Measurements from ENCODE around the gene GPC6. TPM values are rescaled to one million over a fixed set of nuclear protein-coding genes. Genes with fewer than 3 reads are reported as not detected.

The GPC6 gene
- total RNA-seq, 1 donor from 2014 or later = 63.0 TPM

DNA sequence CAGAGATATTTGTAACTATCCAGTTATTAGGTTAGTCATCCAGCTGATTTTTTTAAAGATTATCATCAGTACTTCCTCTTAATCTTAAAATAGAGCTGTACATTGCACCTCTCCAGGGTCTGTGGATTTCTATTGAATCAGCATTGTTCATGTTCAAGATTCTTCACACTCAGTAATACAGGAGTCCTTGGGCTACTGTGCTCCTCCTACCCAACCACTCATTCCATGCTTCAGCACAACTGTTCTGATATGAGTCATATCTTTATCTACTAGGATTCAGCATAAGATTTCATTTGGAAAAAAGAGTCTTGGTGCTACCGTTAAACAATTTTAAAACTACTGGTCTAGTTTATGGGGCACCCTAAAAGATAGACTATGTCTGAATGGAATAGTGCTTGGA, 895.1 kb downstream of the GPC6 start:
- H3K4me2 ChIP-seq (ENCODE audit: low read length) = no peak overlapping the region
- H3K4me1 ChIP-seq (ENCODE audit: insufficient read depth, low read length) = no peaks in the 10 kb centered on the region
- H3K79me2 ChIP-seq (ENCODE audit: insufficient read depth, low read length) = no peaks in the 10 kb centered on the region
- H3K9me3 Mint-ChIP-seq (ENCODE audit: unreplicated experiment) = no peaks in the 10 kb centered on the region
- H3K27me3 Mint-ChIP-seq (ENCODE audit: low read depth, unreplicated experiment) = no peaks in the 10 kb centered on the region
- DNase-seq (ENCODE audit: low read depth) (peak; percentile 90), FAIRE-seq (no peak)
- no peak overlapping the region for H3K4me3 ChIP-seq (ENCODE audit: insufficient read depth, low read depth, low read length)
- H2AFZ ChIP-seq (ENCODE audit: low read depth, low read length) = no peak overlapping the region
- no peaks in the 10 kb centered on the region for H3K27me3 ChIP-seq (ENCODE audit: insufficient read depth, low read length)
- no peak overlapping the region for H3K4me3 Mint-ChIP-seq (ENCODE audit: unreplicated experiment)
- no peak overlapping the region for H3K27ac ChIP-seq (ENCODE audit: low read depth, low read length)
- no peaks in the 10 kb centered on the region for H4K20me1 ChIP-seq (ENCODE audit: insufficient read depth, low read length)
- H3K36me3 Mint-ChIP-seq (ENCODE audit: low read depth, unreplicated experiment) = no peaks in the 10 kb centered on the region
- H3K9ac ChIP-seq (ENCODE audit: low read length) = no peak overlapping the region
- TF ChIP-seq EZH2 (IDR thresholded peaks at IDR 0.05; ENCODE audit: insufficient read depth, low read length) = no peak
- TF ChIP-seq, protein P1, sequence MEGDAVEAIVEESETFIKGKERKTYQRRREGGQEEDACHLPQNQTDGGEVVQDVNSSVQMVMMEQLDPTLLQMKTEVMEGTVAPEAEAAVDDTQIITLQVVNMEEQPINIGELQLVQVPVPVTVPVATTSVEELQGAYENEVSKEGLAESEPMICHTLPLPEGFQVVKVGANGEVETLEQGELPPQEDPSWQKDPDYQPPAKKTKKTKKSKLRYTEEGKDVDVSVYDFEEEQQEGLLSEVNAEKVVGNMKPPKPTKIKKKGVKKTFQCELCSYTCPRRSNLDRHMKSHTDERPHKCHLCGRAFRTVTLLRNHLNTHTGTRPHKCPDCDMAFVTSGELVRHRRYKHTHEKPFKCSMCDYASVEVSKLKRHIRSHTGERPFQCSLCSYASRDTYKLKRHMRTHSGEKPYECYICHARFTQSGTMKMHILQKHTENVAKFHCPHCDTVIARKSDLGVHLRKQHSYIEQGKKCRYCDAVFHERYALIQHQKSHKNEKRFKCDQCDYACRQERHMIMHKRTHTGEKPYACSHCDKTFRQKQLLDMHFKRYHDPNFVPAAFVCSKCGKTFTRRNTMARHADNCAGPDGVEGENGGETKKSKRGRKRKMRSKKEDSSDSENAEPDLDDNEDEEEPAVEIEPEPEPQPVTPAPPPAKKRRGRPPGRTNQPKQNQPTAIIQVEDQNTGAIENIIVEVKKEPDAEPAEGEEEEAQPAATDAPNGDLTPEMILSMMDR (IDR thresholded peaks at IDR 0.05; ENCODE audit: insufficient read depth, low read depth, low read length) = no peak
- no peaks in the 10 kb centered on the region for H3K36me3 ChIP-seq (ENCODE audit: insufficient read depth, low read length)
- H3K4me1 Mint-ChIP-seq (ENCODE audit: low read depth, unreplicated experiment) = peaks cover 7% of the 10 kb centered on the region
- no peak overlapping the region for H3K27ac Mint-ChIP-seq (ENCODE audit: unreplicated experiment)
- H3K9me3 ChIP-seq (ENCODE audit: insufficient read depth, low read depth, low read length) = no peaks in the 10 kb centered on the region

DNA sequence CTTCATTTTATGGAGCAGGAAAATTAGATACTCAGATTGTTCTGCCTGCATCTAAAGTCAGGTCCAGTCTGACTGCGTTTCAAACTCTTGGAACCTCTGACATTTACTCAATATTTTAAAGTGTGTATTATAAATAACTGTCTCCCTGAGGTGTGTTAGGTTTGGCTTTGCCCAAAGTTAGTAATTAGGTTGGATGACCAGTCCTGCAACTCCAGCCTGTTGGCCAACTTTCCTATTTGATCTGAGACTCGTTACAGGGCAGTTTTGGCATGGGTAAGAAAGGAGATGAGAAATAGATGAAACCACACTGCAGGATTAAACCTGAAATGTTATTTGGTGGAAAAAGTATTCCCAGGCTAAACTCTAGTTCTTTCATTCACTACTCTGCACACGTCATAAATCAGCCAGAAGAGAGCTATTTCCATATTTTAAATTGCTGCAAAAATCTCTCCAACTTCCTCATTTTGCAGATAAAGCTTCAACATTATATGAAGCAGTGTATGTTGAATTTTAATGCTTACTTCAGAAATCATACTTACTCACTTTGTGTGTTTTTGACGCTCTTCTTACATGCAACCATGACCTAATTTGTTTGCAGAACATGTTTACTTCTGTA, 895.8 kb downstream of the GPC6 start:
- no peak for DNase-seq (ENCODE audit: low read depth)
- Histone ChIP-seq H3K4me2 (ENCODE audit: low read length) (no peak overlapping the region), H3K36me3 (ENCODE audit: insufficient read depth, low read length) (no peaks in the 10 kb centered on the region), H3K9me3 (ENCODE audit: insufficient read depth, low read depth, low read length) (no peaks in the 10 kb centered on the region), H2AFZ (ENCODE audit: low read depth, low read length) (no peak overlapping the region), H3K27me3 (ENCODE audit: insufficient read depth, low read length) (no peaks in the 10 kb centered on the region), H3K4me3 (ENCODE audit: insufficient read depth, low read depth, low read length) (no peak overlapping the region), H3K9ac (ENCODE audit: low read length) (no peak overlapping the region), H3K27ac (ENCODE audit: low read depth, low read length) (no peak overlapping the region), H3K79me2 (ENCODE audit: insufficient read depth, low read length) (no peaks in the 10 kb centered on the region), H3K4me1 (ENCODE audit: insufficient read depth, low read length) (no peaks in the 10 kb centered on the region), H4K20me1 (ENCODE audit: insufficient read depth, low read length) (no peaks in the 10 kb centered on the region)
- Mint-ChIP-seq H3K4me3 (ENCODE audit: unreplicated experiment) (no peak overlapping the region), H3K36me3 (ENCODE audit: low read depth, unreplicated experiment) (no peaks in the 10 kb centered on the region), H3K27ac (ENCODE audit: unreplicated experiment) (no peak overlapping the region), H3K9me3 (ENCODE audit: unreplicated experiment) (no peaks in the 10 kb centered on the region), H3K4me1 (ENCODE audit: low read depth, unreplicated experiment) (peaks cover 7% of the 10 kb centered on the region), H3K27me3 (ENCODE audit: low read depth, unreplicated experiment) (no peaks in the 10 kb centered on the region)
- TF ChIP-seq, protein P1 (IDR thresholded peaks at IDR 0.05; ENCODE audit: insufficient read depth, low read depth, low read length) = no peak
- TF ChIP-seq EZH2 (IDR thresholded peaks at IDR 0.05; ENCODE audit: insufficient read depth, low read length) = no peak
- no peak for FAIRE-seq

- Histone ChIP-seq H3K4me3 (ENCODE audit: insufficient read depth, low read depth, low read length) (no peak overlapping the region), H3K4me1 (ENCODE audit: insufficient read depth, low read length) (no peaks in the 10 kb centered on the region), H4K20me1 (ENCODE audit: insufficient read depth, low read length) (no peaks in the 10 kb centered on the region), H3K9me3 (ENCODE audit: insufficient read depth, low read depth, low read length) (no peaks in the 10 kb centered on the region), H2AFZ (ENCODE audit: low read depth, low read length) (no peak overlapping the region), H3K36me3 (ENCODE audit: insufficient read depth, low read length) (no peaks in the 10 kb centered on the region), H3K9ac (ENCODE audit: low read length) (no peak overlapping the region), H3K79me2 (ENCODE audit: insufficient read depth, low read length) (no peaks in the 10 kb centered on the region), H3K27me3 (ENCODE audit: insufficient read depth, low read length) (no peaks in the 10 kb centered on the region), H3K4me2 (ENCODE audit: low read length) (no peak overlapping the region), H3K27ac (ENCODE audit: low read depth, low read length) (no peak overlapping the region)
- no peak overlapping the region for H3K4me3 Mint-ChIP-seq (ENCODE audit: unreplicated experiment)
- no peak for DNase-seq (ENCODE audit: low read depth)
- H3K27me3 Mint-ChIP-seq (ENCODE audit: low read depth, unreplicated experiment) = no peaks in the 10 kb centered on the region
- no peak for FAIRE-seq
- no peaks in the 10 kb centered on the region for H3K9me3 Mint-ChIP-seq (ENCODE audit: unreplicated experiment)
- TF ChIP-seq EZH2 (IDR thresholded peaks at IDR 0.05; ENCODE audit: insufficient read depth, low read length) = no peak
- TF ChIP-seq, protein P1 (IDR thresholded peaks at IDR 0.05; ENCODE audit: insufficient read depth, low read depth, low read length) = no peak
- H3K27ac Mint-ChIP-seq (ENCODE audit: unreplicated experiment) = no peak overlapping the region
- peaks cover 11% of the 10 kb centered on the region for H3K4me1 Mint-ChIP-seq (ENCODE audit: low read depth, unreplicated experiment)
- H3K36me3 Mint-ChIP-seq (ENCODE audit: low read depth, unreplicated experiment) = no peaks in the 10 kb centered on the region
Measured at GRCh38 chr13:94123557-94123956, 897.0 kb downstream of the GPC6 start.

All from astrocyte (in vitro differentiated cells and primary cell).